Stimulated activated CD8-positive, alpha-beta memory T cell treated with anti-CD3 and anti-CD28 coated beads, Interleukin-12 subunit alpha, Interleukin-12 subunit beta, amount 100 ng/mL, for 24 hours (primary cell): ENCODE measurements around the gene ZNF43.
"Not testable (repeated sequence)": the region's sequence is repeated elsewhere in the genome, so short reads cannot be mapped to it uniquely, and the experiment has no call there.

ENCODE experiments used
- DNase-seq: peaks from one replicate; pipeline ENCODE4 v3.0.0-alpha.2; 2020; ENCODE audit errors: extremely low read depth

ZNF43 gene

GRCh38 chr19:21835810-21836444 lies at the start of gene ZNF43:
ZNF43 (minus strand) TSS chr19:21836182; CDS start chr19:21836038, 144 bp downstream.
- DNase-seq: peak; percentile 85

GRCh38 chr19:21885516-21885915 lies 49.5 kb upstream of the ZNF43 start:
- DNase-seq: not testable (repeated sequence)

GRCh38 chr19:21884786-21885185 lies 48.8 kb upstream of the ZNF43 start:
- not testable (repeated sequence) for DNase-seq

GRCh38 chr19:21883516-21883915 lies 47.5 kb upstream of the ZNF43 start:
- no peak for DNase-seq

- not testable (repeated sequence) for DNase-seq
These were observed 44.8 kb upstream of the ZNF43 start for GRCh38 chr19:21880761-21881160.

- no peak for DNase-seq
These were observed 42.7 kb upstream of the ZNF43 start for GRCh38 chr19:21878646-21879045.

GRCh38 chr19:21877976-21878375 lies 42.0 kb upstream of the ZNF43 start:
- no peak for DNase-seq

GRCh38 chr19:21876608-21877007 lies 40.6 kb upstream of the ZNF43 start:
- not testable (repeated sequence) for DNase-seq

GRCh38 chr19:21856773-21857514 lies 21.0 kb upstream of the ZNF43 start:
- DNase-seq: no peak

- DNase-seq: peak; percentile 86
These were observed 15.8 kb upstream of the ZNF43 start for GRCh38 chr19:21851596-21852345.

GRCh38 chr19:21850656-21851255 lies 14.8 kb upstream of the ZNF43 start:
- DNase-seq: no peak

GRCh38 chr19:21848706-21849105 lies 12.7 kb upstream of the ZNF43 start:
- no peak for DNase-seq

GRCh38 chr19:21843081-21843480 lies 7.1 kb upstream of the ZNF43 start:
- no peak for DNase-seq

GRCh38 chr19:21841488-21842097 lies 5.6 kb upstream of the ZNF43 start:
- DNase-seq: no peak

- DNase-seq: no peak
These were observed 5.1 kb upstream of the ZNF43 start for GRCh38 chr19:21841081-21841480.

- DNase-seq: no peak
These were observed 4.0 kb upstream of the ZNF43 start for GRCh38 chr19:21839976-21840375.

- no peak for DNase-seq
These were observed 2.7 kb upstream of the ZNF43 start for GRCh38 chr19:21838646-21839045.

GRCh38 chr19:21835429-21835809 lies 563 bp downstream of the ZNF43 start:
- DNase-seq: no peak

- DNase-seq: no peak
These were observed 2.2 kb downstream of the ZNF43 start for GRCh38 chr19:21833733-21834132.

GRCh38 chr19:21824679-21825078 lies 11.3 kb downstream of the ZNF43 start:
- no peak for DNase-seq

- DNase-seq: no peak
These were observed 12.8 kb downstream of the ZNF43 start for GRCh38 chr19:21823224-21823623.

- no peak for DNase-seq
These were observed 23.5 kb downstream of the ZNF43 start for GRCh38 chr19:21812448-21812847.
